Measurements from ENCODE around the gene GLP1R.

GRCh38 chr6:39074486-39074885 lies 25.9 kb downstream of the GLP1R start:
- no peak for TF ChIP-seq NR3C1 (CRISPR knock-in tag; conservative IDR thresholded peaks at IDR 0.05; ENCODE audit: low read depth)
- no peak for TF ChIP-seq NFYB (CRISPR knock-in tag; conservative IDR thresholded peaks at IDR 0.05; ENCODE audit: low read depth)
- TF ChIP-seq ZBTB43 (CRISPR knock-in tag; IDR thresholded peaks at IDR 0.05): no peak
- no peak for TF ChIP-seq ETV6 (CRISPR knock-in tag; IDR thresholded peaks at IDR 0.05)
- TF ChIP-seq GABPB1 (CRISPR knock-in tag; IDR thresholded peaks at IDR 0.05): no peak
- TF ChIP-seq STAT6 (CRISPR knock-in tag; conservative IDR thresholded peaks at IDR 0.05; ENCODE audit: low read depth): no peak
- TF ChIP-seq, protein P1, sequence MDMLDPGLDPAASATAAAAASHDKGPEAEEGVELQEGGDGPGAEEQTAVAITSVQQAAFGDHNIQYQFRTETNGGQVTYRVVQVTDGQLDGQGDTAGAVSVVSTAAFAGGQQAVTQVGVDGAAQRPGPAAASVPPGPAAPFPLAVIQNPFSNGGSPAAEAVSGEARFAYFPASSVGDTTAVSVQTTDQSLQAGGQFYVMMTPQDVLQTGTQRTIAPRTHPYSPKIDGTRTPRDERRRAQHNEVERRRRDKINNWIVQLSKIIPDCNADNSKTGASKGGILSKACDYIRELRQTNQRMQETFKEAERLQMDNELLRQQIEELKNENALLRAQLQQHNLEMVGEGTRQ (CRISPR knock-in tag; IDR thresholded peaks at IDR 0.05): no peak
- no peak for TF ChIP-seq SP1 (CRISPR knock-in tag; conservative IDR thresholded peaks at IDR 0.05)
- TF ChIP-seq, protein P2, sequence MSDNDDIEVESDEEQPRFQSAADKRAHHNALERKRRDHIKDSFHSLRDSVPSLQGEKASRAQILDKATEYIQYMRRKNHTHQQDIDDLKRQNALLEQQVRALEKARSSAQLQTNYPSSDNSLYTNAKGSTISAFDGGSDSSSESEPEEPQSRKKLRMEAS (CRISPR knock-in tag; IDR thresholded peaks at IDR 0.05): no peak
- TF ChIP-seq ZNF396 (CRISPR knock-in tag; IDR thresholded peaks at IDR 0.05; ENCODE audit: borderline replicate concordance): no peak
- TF ChIP-seq ZNF121 (CRISPR knock-in tag; IDR thresholded peaks at IDR 0.05): no peak
- no peak for TF ChIP-seq CTCF (IDR thresholded peaks at IDR 0.05)
- no peak for TF ChIP-seq MYBL2 (CRISPR knock-in tag; IDR thresholded peaks at IDR 0.05)

Data from WTC11 (cell line).